Body of pancreas (tissue), 4 donors: Measurements from ENCODE around the gene GNG3. TPM values are rescaled to one million over a fixed set of nuclear protein-coding genes. Genes with fewer than 3 reads are reported as not detected.
A peak's percentile ranks its signal among the peaks of the same experiment; 100 is the strongest.

Experiments used
- ATAC-seq: fragments of 150-250 bp; one replicate; pipeline ENCODE4 v1.9.1; 2016
- DNase-seq, 4 donors: peaks; one replicate each; pipeline ENCODE4 v3.0.0-alpha.2; 2019
- H3K27ac ChIP-seq, 4 donors: fragments of 200-600 bp; sonication (generic); 1 replicate in 3 of 4; 2 replicates in 1 of 4; pipeline versions ENCODE4 v1.5.1 to v1.6.1; 2016 to 2019; ENCODE audit warnings: mild to moderate bottlenecking in 1 of 4, mixed read lengths in 1 of 4, moderate library complexity in 1 of 4
- H3K27me3 ChIP-seq, 2 donors: fragments of 200-600 bp; sonication (generic); one replicate each; pipeline ENCODE4 v1.6.0; 2016; ENCODE audit warnings: mild to moderate bottlenecking in 1 of 2
- H3K36me3 ChIP-seq, 2 donors: fragments of 200-600 bp; sonication (generic); replicated peaks in 1 of 2; 2 replicates each; pipeline ENCODE4 v1.5.1; 2016; ENCODE audit warnings: low read depth in 2 of 2; ENCODE audit not compliant: insufficient read depth in 1 of 2
- H3K4me1 ChIP-seq: fragments of 200-600 bp; sonication (generic); one replicate; pipeline ENCODE4 v1.6.0; 2016
- H3K4me3 ChIP-seq, 2 donors: fragments of 200-600 bp; sonication (generic); 1 replicate in 1 of 2; 2 replicates in 1 of 2; pipeline ENCODE4 v1.5.1; 2016 to 2019
- H3K9me3 ChIP-seq, 3 donors: fragments of 200-600 bp; sonication (generic); 1 replicate in 2 of 3; 2 replicates in 1 of 3; pipeline ENCODE4 v1.5.1; 2016
- POLR2A ChIP-seq, 3 donors: fragments of 450-650 bp; IDR thresholded peaks; one replicate each; pipeline ENCODE4 v1.6.1; 2016; ENCODE audit warnings: antibody characterized with exemption in 3 of 3, mild to moderate bottlenecking in 2 of 3
- WGBS, 2 donors: methylation state at CpG; one replicate each; pipeline ENCODE4 v1.1.5; 2017; 5-methylcytosine and 5-hydroxymethylcytosine counted together
- intact Hi-C: fragments of 100-400 bp; cut with DNase I; formaldehyde crosslinking; loops from one replicate; pipeline ENCODE4 v1.15.1; 2023
- total RNA-seq, 2 donors: library from RNA; depleted of rRNA; stranded (reverse); fragments of >200 nt; gene quantifications; one replicate each; pipeline ENCODE4 v1.1.0, GENCODE V29; 2016
- TF ChIP-seq, protein P1 (sequence below), 7 experiments: fragments of 450-650 bp in 4 of 7; fragments of 200-600 bp in 3 of 7; sonication (generic) in 3 of 7; IDR thresholded peaks; one replicate each; pipeline ENCODE4 v1.5.1; 2016 to 2019; ENCODE audit warnings: antibody characterized with exemption in 7 of 7

Gene GNG3
- total RNA-seq, 2 donors from 2014 or later = 1.0 TPM; not detected in 1

DNA sequence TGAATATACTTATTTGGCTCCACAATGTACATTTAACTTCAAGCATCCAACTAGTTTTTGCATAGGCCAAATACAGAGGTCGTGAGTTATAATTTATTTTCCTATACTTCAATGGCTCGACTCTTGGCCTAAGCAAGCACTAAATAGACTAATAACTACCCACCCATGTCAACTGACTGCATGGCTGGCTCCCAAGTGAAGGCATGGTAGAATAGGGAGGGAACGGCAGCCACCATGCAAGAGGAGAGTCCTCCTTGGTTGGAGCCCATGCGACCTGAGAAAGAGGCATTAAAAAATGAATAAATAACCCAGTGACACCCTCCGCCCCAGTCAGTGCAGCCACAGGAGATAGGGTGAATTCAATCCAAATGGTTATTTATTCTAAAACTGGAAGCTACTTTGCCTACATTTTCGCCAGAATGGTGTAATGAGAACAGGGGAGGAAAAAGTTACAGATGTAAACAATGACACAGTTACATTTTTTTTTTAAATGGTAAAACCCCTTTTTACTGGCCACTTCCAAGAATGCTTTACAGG, 4.9 kb downstream of the GNG3 start:
- 36 to 39% methylated on average over 6 of the region's 6 CpGs for WGBS, 2 donors
- H3K9me3 ChIP-seq = no peaks in the 10 kb centered on the region
- peaks cover 73% of the 10 kb centered on the region for H3K4me1 ChIP-seq
- no peak for DNase-seq
- H3K4me3 ChIP-seq = no peak overlapping the region
- intact Hi-C loops = no loop called here
- H3K36me3 ChIP-seq = peaks cover 0 to 18% of the 10 kb centered on the region in 2 donors
- TF ChIP-seq, protein P1, sequence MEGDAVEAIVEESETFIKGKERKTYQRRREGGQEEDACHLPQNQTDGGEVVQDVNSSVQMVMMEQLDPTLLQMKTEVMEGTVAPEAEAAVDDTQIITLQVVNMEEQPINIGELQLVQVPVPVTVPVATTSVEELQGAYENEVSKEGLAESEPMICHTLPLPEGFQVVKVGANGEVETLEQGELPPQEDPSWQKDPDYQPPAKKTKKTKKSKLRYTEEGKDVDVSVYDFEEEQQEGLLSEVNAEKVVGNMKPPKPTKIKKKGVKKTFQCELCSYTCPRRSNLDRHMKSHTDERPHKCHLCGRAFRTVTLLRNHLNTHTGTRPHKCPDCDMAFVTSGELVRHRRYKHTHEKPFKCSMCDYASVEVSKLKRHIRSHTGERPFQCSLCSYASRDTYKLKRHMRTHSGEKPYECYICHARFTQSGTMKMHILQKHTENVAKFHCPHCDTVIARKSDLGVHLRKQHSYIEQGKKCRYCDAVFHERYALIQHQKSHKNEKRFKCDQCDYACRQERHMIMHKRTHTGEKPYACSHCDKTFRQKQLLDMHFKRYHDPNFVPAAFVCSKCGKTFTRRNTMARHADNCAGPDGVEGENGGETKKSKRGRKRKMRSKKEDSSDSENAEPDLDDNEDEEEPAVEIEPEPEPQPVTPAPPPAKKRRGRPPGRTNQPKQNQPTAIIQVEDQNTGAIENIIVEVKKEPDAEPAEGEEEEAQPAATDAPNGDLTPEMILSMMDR (IDR thresholded peaks at IDR 0.05) = no peak
- TF ChIP-seq POLR2A (IDR thresholded peaks at IDR 0.05) = peak in 1 of 3 donors; percentile 10
- ATAC-seq = peak; percentile 36
- no peaks in the 10 kb centered on the region for H3K27me3 ChIP-seq
- peak overlapping the region; percentile 74 to 93 (median 82) for H3K27ac ChIP-seq

DNA sequence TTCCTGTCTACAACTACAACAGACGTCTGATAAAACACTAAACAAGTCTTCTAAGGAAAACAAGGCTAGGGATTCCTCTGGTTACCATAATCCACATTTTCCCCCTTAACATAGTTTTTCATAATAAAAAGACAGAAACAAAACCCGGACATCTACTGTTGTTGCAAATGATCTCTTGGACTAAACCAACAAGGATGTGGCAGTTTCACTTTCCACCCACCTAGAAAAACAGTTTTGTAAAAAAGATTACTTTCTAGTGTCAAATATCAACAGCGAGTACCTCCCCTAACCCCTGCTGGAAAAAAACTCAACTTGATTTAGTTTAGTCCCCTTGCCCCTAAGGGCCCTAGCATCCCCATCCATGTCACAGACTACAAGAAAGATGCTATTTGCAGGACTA, 5.4 kb downstream of the GNG3 start:
- no peak for DNase-seq
- 14 to 23% methylated on average over 3 of the region's 3 CpGs for WGBS, 2 donors
- peaks cover 0 to 19% of the 10 kb centered on the region in 2 donors for H3K36me3 ChIP-seq
- no peak for TF ChIP-seq POLR2A (IDR thresholded peaks at IDR 0.05)
- TF ChIP-seq, protein P1 (IDR thresholded peaks at IDR 0.05) = no peak
- H3K4me3 ChIP-seq = no peak overlapping the region
- H3K27me3 ChIP-seq = no peaks in the 10 kb centered on the region
- no peak for ATAC-seq
- peak overlapping the region; percentile 74 to 93 (median 82) for H3K27ac ChIP-seq
- intact Hi-C loops = no loop called here
- no peaks in the 10 kb centered on the region for H3K9me3 ChIP-seq
- peaks cover 73% of the 10 kb centered on the region for H3K4me1 ChIP-seq

DNA sequence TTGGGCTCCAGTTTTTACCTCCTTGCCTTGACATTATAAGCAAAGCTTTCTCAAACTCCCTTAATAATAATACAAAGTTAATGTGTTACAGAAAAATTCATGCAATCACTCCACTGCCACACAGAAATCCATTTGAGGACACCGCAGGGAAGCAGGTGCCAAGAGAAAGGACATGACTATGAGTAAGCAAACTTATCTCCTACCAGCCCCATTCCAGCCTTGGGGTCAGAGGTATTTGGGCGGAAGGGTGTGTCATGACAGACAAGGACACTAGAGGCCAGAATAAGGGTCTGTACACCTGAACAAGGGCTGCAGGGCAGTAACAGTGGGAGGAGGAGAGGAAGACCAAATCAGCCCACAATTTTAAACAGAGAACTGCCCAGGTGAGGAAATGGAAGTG, 5.9 kb downstream of the GNG3 start:
- H3K27ac ChIP-seq = peak overlapping the region; percentile 74 to 93 (median 82)
- peaks cover 0 to 23% of the 10 kb centered on the region in 2 donors for H3K36me3 ChIP-seq
- ATAC-seq (peak; percentile 49), DNase-seq (peak; percentile 68 to 87 (median 82))
- intact Hi-C loops = no loop called here
- WGBS, 2 donors = 20 to 21% methylated on average over 2 of the region's 2 CpGs
- H3K27me3 ChIP-seq = no peaks in the 10 kb centered on the region
- H3K4me3 ChIP-seq = no peak overlapping the region
- no peak for TF ChIP-seq POLR2A (IDR thresholded peaks at IDR 0.05)
- TF ChIP-seq, protein P1 (IDR thresholded peaks at IDR 0.05) = no peak
- no peaks in the 10 kb centered on the region for H3K9me3 ChIP-seq
- peaks cover 70% of the 10 kb centered on the region for H3K4me1 ChIP-seq

DNA sequence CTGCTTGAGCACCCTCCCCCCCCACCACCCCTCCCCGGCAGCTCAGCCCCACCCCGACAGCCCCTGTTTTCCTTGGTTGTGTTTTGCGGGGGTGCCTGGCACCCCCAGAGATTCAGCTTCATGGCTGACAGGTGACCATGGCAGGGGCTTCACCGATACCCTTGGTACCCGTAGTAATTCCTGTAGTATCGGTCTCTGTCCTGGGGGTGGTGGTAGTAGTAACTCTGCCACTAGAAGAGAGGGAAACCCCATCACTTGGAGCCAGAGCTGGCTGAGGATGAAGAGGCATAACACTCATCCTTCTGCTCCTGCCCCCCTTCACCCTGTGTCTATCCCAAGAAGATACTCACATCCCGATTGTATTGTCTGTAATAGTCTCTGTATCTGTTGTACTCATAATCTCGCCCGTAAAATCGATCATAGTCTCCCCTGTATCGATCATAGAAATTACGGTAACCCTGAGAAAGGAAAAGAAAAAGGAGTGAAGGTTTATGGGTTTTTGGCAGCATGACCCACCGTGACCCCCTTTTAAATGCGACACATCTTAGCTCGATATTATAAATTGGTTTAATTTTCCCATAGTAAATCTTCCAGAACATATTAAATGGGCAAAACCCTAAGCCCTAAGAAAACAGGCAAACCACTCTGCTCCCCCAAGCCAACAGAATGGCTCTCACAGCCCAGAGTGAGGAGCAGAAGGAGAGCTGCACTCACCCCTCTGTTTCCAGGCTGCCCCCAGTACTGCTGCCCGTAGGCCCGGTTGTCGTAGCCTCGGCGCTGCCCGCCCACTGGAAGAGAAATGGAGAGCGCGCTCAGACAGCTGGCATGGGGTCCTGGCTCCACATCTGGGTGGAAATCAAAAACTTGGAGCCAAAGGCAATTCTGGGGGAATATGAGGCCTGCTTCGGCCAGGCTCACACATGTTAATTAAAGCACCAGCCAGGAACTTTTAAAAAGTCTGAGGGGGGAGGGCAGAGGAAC, 8.0 kb downstream of the GNG3 start:
- DNase-seq (no peak), ATAC-seq (no peak)
- intact Hi-C loops = no loop called here
- peak overlapping the region in 3 of 4 donors; percentile 8 to 84 (median 27) for H3K27ac ChIP-seq
- no peak for TF ChIP-seq POLR2A (IDR thresholded peaks at IDR 0.05)
- TF ChIP-seq, protein P1 (IDR thresholded peaks at IDR 0.05) = no peak
- 85 to 87% methylated on average over 15 to 24 of the region's 24 CpGs for WGBS, 2 donors
- H3K4me1 ChIP-seq = peaks cover 52% of the 10 kb centered on the region
- H3K36me3 ChIP-seq = peaks cover 5 to 35% of the 10 kb centered on the region in 2 donors
- no peak overlapping the region for H3K4me3 ChIP-seq
- no peaks in the 10 kb centered on the region for H3K9me3 ChIP-seq
- H3K27me3 ChIP-seq = no peaks in the 10 kb centered on the region
